ENCODE measurements around the gene ARHGEF28. TPM values are rescaled to one million over a fixed set of nuclear protein-coding genes. Genes with fewer than 3 reads are reported as not detected.

ARHGEF28 gene
- total RNA-seq, 1 donor from 2014 or later: 2.1 TPM

DNA sequence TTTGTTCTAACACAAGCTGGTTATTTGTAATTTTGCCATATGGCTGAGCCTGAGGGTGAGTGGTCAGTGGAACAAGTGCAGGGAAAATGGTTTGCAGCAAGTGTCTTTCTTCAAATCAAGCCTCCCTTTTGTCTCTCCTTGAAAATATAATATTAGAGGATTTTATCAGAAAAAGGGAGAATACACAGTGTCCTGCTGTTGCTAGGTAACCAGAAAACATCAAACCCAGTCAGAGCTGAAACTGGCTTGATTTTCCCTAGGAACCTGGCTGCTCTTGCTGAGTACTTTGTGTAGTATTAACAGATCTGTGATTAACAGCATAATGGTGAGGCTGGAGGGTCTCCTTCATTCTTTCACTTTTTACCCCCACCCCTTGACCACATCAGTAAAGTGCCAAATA is 314.0 kb downstream of the ARHGEF28 start:
- TF ChIP-seq, protein P1, sequence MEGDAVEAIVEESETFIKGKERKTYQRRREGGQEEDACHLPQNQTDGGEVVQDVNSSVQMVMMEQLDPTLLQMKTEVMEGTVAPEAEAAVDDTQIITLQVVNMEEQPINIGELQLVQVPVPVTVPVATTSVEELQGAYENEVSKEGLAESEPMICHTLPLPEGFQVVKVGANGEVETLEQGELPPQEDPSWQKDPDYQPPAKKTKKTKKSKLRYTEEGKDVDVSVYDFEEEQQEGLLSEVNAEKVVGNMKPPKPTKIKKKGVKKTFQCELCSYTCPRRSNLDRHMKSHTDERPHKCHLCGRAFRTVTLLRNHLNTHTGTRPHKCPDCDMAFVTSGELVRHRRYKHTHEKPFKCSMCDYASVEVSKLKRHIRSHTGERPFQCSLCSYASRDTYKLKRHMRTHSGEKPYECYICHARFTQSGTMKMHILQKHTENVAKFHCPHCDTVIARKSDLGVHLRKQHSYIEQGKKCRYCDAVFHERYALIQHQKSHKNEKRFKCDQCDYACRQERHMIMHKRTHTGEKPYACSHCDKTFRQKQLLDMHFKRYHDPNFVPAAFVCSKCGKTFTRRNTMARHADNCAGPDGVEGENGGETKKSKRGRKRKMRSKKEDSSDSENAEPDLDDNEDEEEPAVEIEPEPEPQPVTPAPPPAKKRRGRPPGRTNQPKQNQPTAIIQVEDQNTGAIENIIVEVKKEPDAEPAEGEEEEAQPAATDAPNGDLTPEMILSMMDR (IDR thresholded peaks at IDR 0.05; ENCODE audit: borderline replicate concordance): no peak

DNA sequence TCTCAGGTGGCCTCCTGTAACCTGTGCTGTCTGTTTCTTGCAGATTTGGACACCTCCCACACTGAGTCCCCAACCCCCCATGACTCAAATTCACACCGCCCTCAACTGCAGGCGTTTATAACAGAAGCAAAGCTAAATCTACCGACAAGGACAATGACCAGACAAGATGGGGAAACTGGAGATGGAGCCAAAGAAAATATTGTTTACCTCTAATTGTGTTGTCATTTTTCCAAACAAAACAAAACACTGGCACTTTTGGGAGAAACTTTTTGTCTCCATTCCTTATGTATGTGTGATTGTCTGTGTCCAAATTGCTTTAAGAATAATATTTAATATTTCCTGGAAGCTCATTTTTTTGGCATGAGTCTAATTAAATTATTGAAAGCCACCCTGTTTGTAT is 314.8 kb downstream of the ARHGEF28 start:
- Histone ChIP-seq H3K36me3 (no peaks in the 10 kb centered on the region), H3K4me3 (no peak overlapping the region), H3K9me3 (replicated peaks) (peaks cover 24% of the 10 kb centered on the region), H3K27me3 (ENCODE audit: low read depth) (no peaks in the 10 kb centered on the region), H3K4me1 (no peaks in the 10 kb centered on the region), H3K27ac (replicated peaks) (no peak overlapping the region)
- intact Hi-C loops (cut with micrococcal nuclease): no loop called here
- no peak for DNase-seq
- TF ChIP-seq, protein P1 (IDR thresholded peaks at IDR 0.05; ENCODE audit: borderline replicate concordance): no peak

More for the DNA sequence above, 314.0 kb downstream of the ARHGEF28 start:
- Histone ChIP-seq H3K27me3 (ENCODE audit: low read depth) (no peaks in the 10 kb centered on the region), H3K9me3 (replicated peaks) (peaks cover 24% of the 10 kb centered on the region), H3K36me3 (no peaks in the 10 kb centered on the region), H3K4me3 (no peak overlapping the region), H3K27ac (replicated peaks) (no peak overlapping the region), H3K4me1 (no peaks in the 10 kb centered on the region)
- intact Hi-C loops (cut with micrococcal nuclease): no loop called here
- no peak for DNase-seq

DNA sequence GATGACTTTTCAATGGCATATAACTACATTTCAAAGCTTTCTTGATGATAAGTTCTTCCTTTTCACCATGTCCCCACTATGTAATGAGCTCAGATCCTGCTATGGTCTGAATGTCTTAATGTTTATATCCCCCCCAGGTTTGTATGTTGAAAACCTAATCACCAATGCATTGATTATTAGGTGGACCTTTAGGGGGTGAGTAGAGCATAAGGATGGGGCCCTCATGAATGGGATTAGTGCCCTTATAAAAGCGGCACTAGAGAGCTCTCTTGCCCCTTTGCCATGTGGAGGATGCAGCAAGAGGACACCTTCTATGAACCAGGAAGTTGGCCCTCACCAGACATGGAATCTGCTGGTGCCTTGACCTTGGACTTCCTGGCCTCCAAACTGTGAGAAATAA is 316.8 kb downstream of the ARHGEF28 start:
- Histone ChIP-seq H3K9me3 (replicated peaks) (peaks cover 24% of the 10 kb centered on the region), H3K27me3 (ENCODE audit: low read depth) (no peaks in the 10 kb centered on the region), H3K4me1 (no peaks in the 10 kb centered on the region), H3K27ac (replicated peaks) (no peak overlapping the region), H3K36me3 (no peaks in the 10 kb centered on the region), H3K4me3 (no peak overlapping the region)
- DNase-seq: no peak
- intact Hi-C loops (cut with micrococcal nuclease): no loop called here
- TF ChIP-seq, protein P1 (IDR thresholded peaks at IDR 0.05; ENCODE audit: borderline replicate concordance): no peak

DNA sequence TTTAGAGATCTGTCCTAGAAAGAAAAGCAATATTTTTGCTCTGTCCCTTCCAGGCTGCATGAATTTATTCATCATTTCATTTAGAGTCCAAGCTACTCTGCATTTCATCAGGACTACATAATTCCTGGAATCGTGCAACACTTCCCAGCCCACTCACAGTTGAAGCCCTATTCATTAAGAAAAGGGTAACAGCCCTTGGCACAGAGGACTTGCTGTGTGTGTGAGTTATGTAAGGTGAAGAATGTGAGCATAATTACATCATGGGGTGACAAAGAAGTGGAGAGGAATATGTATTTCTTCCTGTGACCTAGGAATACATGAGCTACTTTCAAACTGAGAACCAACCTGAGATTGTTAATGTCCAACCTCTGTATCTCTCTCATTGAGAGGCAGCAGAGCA is 317.4 kb downstream of the ARHGEF28 start:
- no peaks in the 10 kb centered on the region for H3K27me3 ChIP-seq (ENCODE audit: low read depth)
- H3K27ac ChIP-seq (replicated peaks): no peak overlapping the region
- intact Hi-C loops (cut with micrococcal nuclease): no loop called here
- no peaks in the 10 kb centered on the region for H3K36me3 ChIP-seq
- peaks cover 24% of the 10 kb centered on the region for H3K9me3 ChIP-seq (replicated peaks)
- DNase-seq: no peak
- TF ChIP-seq, protein P1 (IDR thresholded peaks at IDR 0.05; ENCODE audit: borderline replicate concordance): no peak
- no peak overlapping the region for H3K4me3 ChIP-seq
- H3K4me1 ChIP-seq: no peaks in the 10 kb centered on the region

DNA sequence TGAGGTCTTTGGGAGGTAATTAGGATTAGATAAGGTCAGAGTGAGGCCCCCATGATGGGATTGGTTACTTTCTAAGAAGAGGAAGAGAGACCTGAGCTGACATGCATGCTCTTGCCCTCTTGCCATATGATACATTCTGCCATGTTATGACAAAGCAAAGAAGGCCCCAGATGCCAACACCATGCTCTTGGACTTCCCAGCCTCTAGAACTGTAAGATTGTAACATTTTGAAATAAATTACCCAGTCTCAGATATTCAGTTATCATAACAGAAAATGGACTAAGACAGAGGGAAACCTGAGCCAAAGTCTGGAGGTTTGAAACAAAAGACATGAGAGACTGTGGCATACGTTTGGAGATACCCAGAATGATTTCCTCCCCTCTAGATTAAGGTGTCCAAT is 318.6 kb downstream of the ARHGEF28 start:
- H3K27me3 ChIP-seq (ENCODE audit: low read depth): no peaks in the 10 kb centered on the region
- H3K36me3 ChIP-seq: no peaks in the 10 kb centered on the region
- no peak overlapping the region for H3K27ac ChIP-seq (replicated peaks)
- H3K9me3 ChIP-seq (replicated peaks): peaks cover 24% of the 10 kb centered on the region
- TF ChIP-seq, protein P1 (IDR thresholded peaks at IDR 0.05; ENCODE audit: borderline replicate concordance): no peak
- H3K4me3 ChIP-seq: no peak overlapping the region
- no peak for DNase-seq
- peaks cover 12% of the 10 kb centered on the region for H3K4me1 ChIP-seq
- intact Hi-C loops (cut with micrococcal nuclease): no loop called here

DNA sequence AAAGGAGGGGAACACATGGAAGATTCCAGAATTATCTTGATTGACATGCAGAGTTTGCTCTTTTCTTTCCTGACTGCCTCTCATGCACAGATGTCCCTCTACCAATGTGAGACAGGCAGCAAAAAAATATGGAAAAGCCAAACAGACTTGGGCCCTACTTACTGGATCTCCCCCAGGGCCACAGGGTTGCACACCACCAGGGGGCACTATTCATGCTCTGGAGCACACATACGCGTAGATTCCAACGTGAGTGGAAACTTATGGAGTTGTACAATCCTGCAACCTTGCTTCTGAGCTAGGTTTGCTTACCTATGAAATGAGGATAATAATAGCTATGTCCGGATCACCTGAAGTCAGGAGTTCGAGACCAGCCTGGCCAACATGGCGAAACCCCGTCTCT is 319.5 kb downstream of the ARHGEF28 start:
- no peak for DNase-seq
- Histone ChIP-seq H3K9me3 (replicated peaks) (peaks cover 24% of the 10 kb centered on the region), H3K4me1 (peaks cover 13% of the 10 kb centered on the region), H3K27ac (replicated peaks) (no peak overlapping the region), H3K27me3 (ENCODE audit: low read depth) (no peaks in the 10 kb centered on the region), H3K4me3 (no peak overlapping the region), H3K36me3 (no peaks in the 10 kb centered on the region)
- intact Hi-C loops (cut with micrococcal nuclease): no loop called here
- TF ChIP-seq, protein P1 (IDR thresholded peaks at IDR 0.05; ENCODE audit: borderline replicate concordance): peak; percentile 21
